Measurements from ENCODE around the gene HIBADH. TPM values are rescaled to one million over a fixed set of nuclear protein-coding genes. Genes with fewer than 3 reads are reported as not detected.

HIBADH gene
- total and polyA plus RNA-seq, 10 of the 15 experiments (the other 5 are each of a cell fraction or from before 2014, with no cell fraction given): 8.7 to 36.1 (median 18.6) TPM

- no peak for TF ChIP-seq PRDM15 (CRISPR knock-in tag; IDR thresholded peaks at IDR 0.05)
- TF ChIP-seq HDAC2 (IDR thresholded peaks at IDR 0.05): no peak
- no peak for TF ChIP-seq NR2F1 (conservative IDR thresholded peaks at IDR 0.05)
Measured at GRCh38 chr7:27551803-27552400, 110.8 kb downstream of the HIBADH start (continued).

- H3K36me3 ChIP-seq (ENCODE audit: control insufficient read depth in 2 of 2, insufficient read depth in 2 of 2, low read length in 1 of 2): no peaks in the 10 kb centered on the region
- no peaks in the 10 kb centered on the region for H3K27me3 ChIP-seq (replicated peaks in 1 of 2; ENCODE audit: control insufficient read depth in 2 of 2, insufficient read depth in 2 of 2, low read length in 1 of 2)
- no peaks in the 10 kb centered on the region for H3K9me3 ChIP-seq (replicated peaks; ENCODE audit: control insufficient read depth, insufficient read depth, low read length)
- ChIA-PET SMC1A (ENCODE audit: uncharacterized antibody, unreplicated experiment) (no interaction called here), CTCF (no interaction called here), RAD21 (ENCODE audit: unreplicated experiment) (no interaction called here), POLR2A (no interaction called here)
- DNase-seq (ENCODE audit: low read depth, low spot score) (no peak), ATAC-seq (no peak), FAIRE-seq (no peak)
- H3K27ac ChIP-seq (ENCODE audit: control insufficient read depth, insufficient read depth): no peak overlapping the region
- H4K20me1 ChIP-seq (ENCODE audit: control insufficient read depth, insufficient read depth): no peaks in the 10 kb centered on the region
- H3K9ac ChIP-seq (ENCODE audit: control insufficient read depth, insufficient read depth, low read length): no peak overlapping the region
- no peaks in the 10 kb centered on the region for H3K79me2 ChIP-seq (ENCODE audit: control insufficient read depth, insufficient read depth, low read length)
- WGBS (ENCODE audit: insufficient coverage, insufficient replicate concordance, low lambda C conversion rate, missing lambda C conversion rate): 100% methylated on average over 2 of the region's 2 CpGs
- BruUV-seq (replicated peaks): no TSS peak
- H3K4me1 ChIP-seq (ENCODE audit: control insufficient read depth, insufficient read depth, low read length): no peaks in the 10 kb centered on the region
- in situ Hi-C loops (cut with MboI) (no loop called here), intact Hi-C loops (cut with micrococcal nuclease; ENCODE audit: unreplicated experiment) (no loop called here)
- no peak overlapping the region for H2AFZ ChIP-seq (ENCODE audit: control insufficient read depth, low read depth, low read length)
- no peak overlapping the region for H3K4me3 ChIP-seq
- no peak overlapping the region for H3K4me2 ChIP-seq (ENCODE audit: control insufficient read depth, insufficient read depth)
- TF ChIP-seq CHD2 (IDR thresholded peaks at IDR 0.05; ENCODE audit: borderline replicate concordance, low read depth, low read length) (no peak), ATF3 (IDR thresholded peaks at IDR 0.05; ENCODE audit: borderline replicate concordance, extremely low read depth, low read depth, low read length) (no peak), ETV6 (conservative IDR thresholded peaks at IDR 0.05 in 1 of 2, IDR thresholded peaks at IDR 0.05 in 1 of 2; ENCODE audit: borderline replicate concordance in 1 of 2, low read depth in 1 of 2) (no peak), HSF1 (IDR thresholded peaks at IDR 0.05; ENCODE audit: low read depth, low read length) (no peak), SUZ12 (IDR thresholded peaks at IDR 0.05; ENCODE audit: unreplicated experiment) (no peak), USF2 (IDR thresholded peaks at IDR 0.05; ENCODE audit: borderline replicate concordance, low read depth, low read length) (no peak), KLF5 (IDR thresholded peaks at IDR 0.05; ENCODE audit: partially characterized antibody) (no peak), ZBTB40 (IDR thresholded peaks at IDR 0.05; ENCODE audit: borderline replicate concordance) (no peak)
Measured at GRCh38 chr7:27549606-27550005, 113.1 kb downstream of the HIBADH start.
